Caco-2 (cell line): ENCODE results near the gene TAF15. TPM values are rescaled to one million over a fixed set of nuclear protein-coding genes. Genes with fewer than 3 reads are reported as not detected.

ENCODE experiments used
- BruUV-seq: library from RNA; stranded (reverse); fragments of 400-500 nt; replicated peaks from 2 replicates; lab custom pipeline; 2021; lab: Mats Ljungman, UMichigan
- CTCF ChIA-PET: fragments of 300-600 bp; sonication (Branson Sonifier 250); formaldehyde crosslinking; loops from one replicate; lab custom pipeline; 2022; ENCODE audit warnings: antibody characterized with exemption; lab: Charles Lee
- POLR2A ChIA-PET: fragments of 300-600 bp; sonication (Branson Sonifier 250); formaldehyde crosslinking; loops from one replicate; lab custom pipeline; 2022; ENCODE audit warnings: antibody characterized with exemption; lab: Charles Lee
- DNase-seq, 2 experiments: peaks; one replicate each; pipeline versions ENCODE4 v3.0.0 to v3.0.0-alpha.2; 2020 to 2022
- H3K27me3 ChIP-seq: replicated peaks from 2 replicates; pipeline ENCODE4 v1.6.0; 2011; ENCODE audit warnings: low read length; ENCODE audit not compliant: control insufficient read depth, insufficient read depth
- H3K36me3 ChIP-seq: 2 replicates; pipeline ENCODE4 v1.5.1; 2011; ENCODE audit warnings: low read length; ENCODE audit not compliant: control insufficient read depth, insufficient read depth
- H3K4me1 ChIP-seq: fragments of 250-450 bp; sonication (Bioruptor Pico); 2 replicates; pipeline ENCODE4 v1.5.1; 2020; ENCODE audit warnings: mild to moderate bottlenecking
- H3K4me3 ChIP-seq: 2 replicates; pipeline ENCODE4 v1.5.1; 2011; ENCODE audit warnings: low read depth, mild to moderate bottlenecking, control low read depth, low read length
- H3K9me3 ChIP-seq: fragments of 250-450 bp; sonication (Bioruptor Pico); 2 replicates; pipeline ENCODE4 v1.5.1; 2020; ENCODE audit warnings: mild to moderate bottlenecking, moderate library complexity
- H3K27ac Mint-ChIP-seq: one replicate; pipeline ENCODE4 v1.8.0; 2022; ENCODE audit warnings: mixed read lengths; ENCODE audit not compliant: unreplicated experiment
- H3K27me3 Mint-ChIP-seq: one replicate; pipeline ENCODE4 v1.8.0; 2022; ENCODE audit warnings: mixed read lengths; ENCODE audit not compliant: insufficient read depth, unreplicated experiment
- H3K36me3 Mint-ChIP-seq: one replicate; pipeline ENCODE4 v1.8.0; 2022; ENCODE audit warnings: mild to moderate bottlenecking, mixed read lengths; ENCODE audit not compliant: insufficient read depth, unreplicated experiment
- H3K4me1 Mint-ChIP-seq: one replicate; pipeline ENCODE4 v1.8.0; 2022; ENCODE audit warnings: low read depth, mixed read lengths; ENCODE audit not compliant: unreplicated experiment
- H3K4me3 Mint-ChIP-seq: one replicate; pipeline ENCODE4 v1.8.0; 2022; ENCODE audit warnings: mild to moderate bottlenecking, moderate library complexity, mixed read lengths; ENCODE audit not compliant: unreplicated experiment
- H3K9me3 Mint-ChIP-seq: one replicate; pipeline ENCODE4 v1.8.0; 2022; ENCODE audit warnings: mixed read lengths; ENCODE audit not compliant: unreplicated experiment
- intact Hi-C: fragments of 100-400 bp; cut with micrococcal nuclease; formaldehyde crosslinking; loops from one replicate; pipeline ENCODE4 v1.10.0; 2022; ENCODE audit not compliant: unreplicated experiment
- total RNA-seq: library from RNA; stranded (reverse); gene quantifications from 2 replicates; pipeline ENCODE4 v1.2.3, GENCODE V29; 2022
- TF ChIP-seq, protein P1 (sequence below), 2 experiments: fragments of 200-600 bp in 1 of 2; IDR thresholded peaks; 1 replicate in 1 of 2; 2 replicates in 1 of 2; pipeline versions ENCODE4 v1.5.1 to v1.8.0; 2011 to 2022; ENCODE audit warnings: antibody characterized with exemption in 1 of 2, control low read depth in 1 of 2, inconsistent platforms in 1 of 2, low read depth in 1 of 2, low read length in 1 of 2, mild to moderate bottlenecking in 1 of 2, moderate library complexity in 1 of 2; ENCODE audit not compliant: insufficient read depth in 1 of 2, severe bottlenecking in 1 of 2, unreplicated experiment in 1 of 2

TAF15 gene
- total RNA-seq, 1 experiment from 2014 or later: 350 TPM

DNA sequence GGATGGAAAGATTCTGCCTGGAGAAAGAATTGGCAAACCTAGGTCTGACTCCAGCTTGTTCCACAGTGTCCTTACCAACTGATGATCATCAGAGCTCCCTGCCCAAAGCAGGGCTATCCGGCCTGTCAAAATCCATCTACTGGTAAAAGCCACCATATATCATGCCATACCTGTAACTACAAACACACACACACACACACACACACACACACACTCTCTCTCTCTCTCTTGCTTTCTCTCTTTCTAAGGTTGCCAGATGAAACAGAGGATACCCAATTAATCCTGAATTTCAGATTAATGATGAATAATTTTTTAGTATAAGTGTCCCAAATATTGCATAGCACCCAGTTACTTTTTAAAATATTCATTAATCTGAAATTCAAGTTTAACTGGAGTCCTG is 12.3 kb upstream of the TAF15 start:
- H3K4me3 ChIP-seq: no peak overlapping the region
- H3K27me3 Mint-ChIP-seq: peaks cover 38% of the 10 kb centered on the region
- H3K27me3 ChIP-seq: peaks cover 8% of the 10 kb centered on the region
- intact Hi-C loops: no loop called here
- ChIA-PET CTCF (interaction anchor here (1.0 to 3.2 kb wide), 2 partner anchors 11 to 33 kb away, joined by 4 to 16 read pairs; no protein-coding TSS in a partner anchor), POLR2A (interaction anchor here (0.5 kb wide), 1 partner anchor 12 kb away, joined by 3 read pairs; no protein-coding TSS in a partner anchor)
- BruUV-seq: no TSS peak
- no peak overlapping the region for H3K4me3 Mint-ChIP-seq
- DNase-seq: no peak
- TF ChIP-seq, protein P1, sequence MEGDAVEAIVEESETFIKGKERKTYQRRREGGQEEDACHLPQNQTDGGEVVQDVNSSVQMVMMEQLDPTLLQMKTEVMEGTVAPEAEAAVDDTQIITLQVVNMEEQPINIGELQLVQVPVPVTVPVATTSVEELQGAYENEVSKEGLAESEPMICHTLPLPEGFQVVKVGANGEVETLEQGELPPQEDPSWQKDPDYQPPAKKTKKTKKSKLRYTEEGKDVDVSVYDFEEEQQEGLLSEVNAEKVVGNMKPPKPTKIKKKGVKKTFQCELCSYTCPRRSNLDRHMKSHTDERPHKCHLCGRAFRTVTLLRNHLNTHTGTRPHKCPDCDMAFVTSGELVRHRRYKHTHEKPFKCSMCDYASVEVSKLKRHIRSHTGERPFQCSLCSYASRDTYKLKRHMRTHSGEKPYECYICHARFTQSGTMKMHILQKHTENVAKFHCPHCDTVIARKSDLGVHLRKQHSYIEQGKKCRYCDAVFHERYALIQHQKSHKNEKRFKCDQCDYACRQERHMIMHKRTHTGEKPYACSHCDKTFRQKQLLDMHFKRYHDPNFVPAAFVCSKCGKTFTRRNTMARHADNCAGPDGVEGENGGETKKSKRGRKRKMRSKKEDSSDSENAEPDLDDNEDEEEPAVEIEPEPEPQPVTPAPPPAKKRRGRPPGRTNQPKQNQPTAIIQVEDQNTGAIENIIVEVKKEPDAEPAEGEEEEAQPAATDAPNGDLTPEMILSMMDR (IDR thresholded peaks at IDR 0.05; ENCODE audit: insufficient read depth in 1 of 2, low read depth in 1 of 2, low read length in 1 of 2, severe bottlenecking in 1 of 2, unreplicated experiment in 1 of 2): no peak
- H3K36me3 ChIP-seq: no peaks in the 10 kb centered on the region; the same call in 1 of the 2 replicates
- H3K4me1 Mint-ChIP-seq: no peaks in the 10 kb centered on the region
- no peak overlapping the region for H3K27ac Mint-ChIP-seq
- no peaks in the 10 kb centered on the region for H3K9me3 ChIP-seq
- no peaks in the 10 kb centered on the region for H3K36me3 Mint-ChIP-seq
- no peaks in the 10 kb centered on the region for H3K4me1 ChIP-seq
- H3K9me3 Mint-ChIP-seq: no peaks in the 10 kb centered on the region

DNA sequence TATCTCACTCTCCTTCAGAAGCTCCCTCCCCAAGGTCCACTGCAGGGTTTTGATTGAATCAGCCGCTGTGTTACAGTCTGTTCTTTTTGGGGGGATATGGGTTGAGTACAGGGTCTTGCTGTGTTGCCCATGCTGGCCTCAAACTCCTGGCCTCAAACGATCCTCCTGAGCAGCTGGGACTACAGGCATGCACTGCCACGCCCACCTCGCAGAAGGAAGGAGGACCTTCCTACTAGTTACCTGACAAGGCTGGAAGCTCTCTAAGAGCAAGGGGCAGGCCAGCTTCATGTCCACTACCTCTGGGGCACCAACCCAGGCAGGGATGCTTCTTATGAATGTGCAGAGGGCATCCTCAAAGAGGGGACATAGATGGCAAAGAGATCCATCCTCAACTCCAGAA is 11.9 kb upstream of the TAF15 start:
- H3K4me3 ChIP-seq: no peak overlapping the region
- BruUV-seq: no TSS peak
- no peak for DNase-seq
- Mint-ChIP-seq H3K27ac (no peak overlapping the region), H3K27me3 (peaks cover 35% of the 10 kb centered on the region), H3K9me3 (no peaks in the 10 kb centered on the region), H3K36me3 (no peaks in the 10 kb centered on the region), H3K4me3 (no peak overlapping the region), H3K4me1 (no peaks in the 10 kb centered on the region)
- intact Hi-C loops: no loop called here
- H3K9me3 ChIP-seq: no peaks in the 10 kb centered on the region
- peaks cover 8% of the 10 kb centered on the region for H3K27me3 ChIP-seq
- ChIA-PET POLR2A (interaction anchor here (0.5 kb wide), 1 partner anchor 12 kb away, joined by 3 read pairs; no protein-coding TSS in a partner anchor), CTCF (interaction anchor here (1.0 kb wide), 1 partner anchor 11 kb away, joined by 4 read pairs; no protein-coding TSS in a partner anchor)
- no peaks in the 10 kb centered on the region; the same call in 1 of the 2 replicates for H3K36me3 ChIP-seq
- TF ChIP-seq, protein P1 (IDR thresholded peaks at IDR 0.05; ENCODE audit: insufficient read depth in 1 of 2, low read depth in 1 of 2, low read length in 1 of 2, severe bottlenecking in 1 of 2, unreplicated experiment in 1 of 2): no peak
- no peaks in the 10 kb centered on the region for H3K4me1 ChIP-seq

DNA sequence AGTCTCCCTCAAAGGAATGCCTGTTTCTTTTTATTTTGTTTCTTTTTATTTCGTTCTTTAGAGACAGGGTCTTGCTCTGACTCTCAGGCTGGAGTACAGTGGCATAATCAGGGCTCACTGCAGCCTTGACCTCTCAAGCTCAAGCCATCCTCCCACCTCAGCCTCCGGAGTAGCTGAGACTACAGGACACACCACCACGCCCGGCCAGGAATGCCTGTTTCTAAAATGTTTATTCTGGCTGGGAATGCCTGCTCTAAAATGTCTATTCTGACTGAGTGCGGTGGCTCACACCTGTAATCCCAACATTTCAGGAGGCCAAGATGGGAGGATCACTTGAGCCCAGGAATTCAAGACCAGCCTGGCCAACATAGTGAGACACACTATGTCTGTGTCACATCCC is 11.4 kb upstream of the TAF15 start:
- H3K36me3 ChIP-seq: no peaks in the 10 kb centered on the region; the same call in 1 of the 2 replicates
- H3K9me3 Mint-ChIP-seq: no peaks in the 10 kb centered on the region
- no peak overlapping the region for H3K27ac Mint-ChIP-seq
- no peak overlapping the region for H3K4me3 ChIP-seq
- no peaks in the 10 kb centered on the region for H3K9me3 ChIP-seq
- H3K4me1 ChIP-seq: no peaks in the 10 kb centered on the region
- intact Hi-C loops: no loop called here
- POLR2A ChIA-PET: no interaction called here
- DNase-seq: no peak
- H3K36me3 Mint-ChIP-seq: no peaks in the 10 kb centered on the region
- CTCF ChIA-PET: no interaction called here
- H3K27me3 ChIP-seq: peaks cover 8% of the 10 kb centered on the region
- BruUV-seq: no TSS peak
- H3K4me3 Mint-ChIP-seq: no peak overlapping the region
- TF ChIP-seq, protein P1 (IDR thresholded peaks at IDR 0.05; ENCODE audit: insufficient read depth in 1 of 2, low read depth in 1 of 2, low read length in 1 of 2, severe bottlenecking in 1 of 2, unreplicated experiment in 1 of 2): no peak
- peaks cover 35% of the 10 kb centered on the region for H3K27me3 Mint-ChIP-seq
- H3K4me1 Mint-ChIP-seq: no peaks in the 10 kb centered on the region
